ENCODE data around the gene KCNQ2. TPM values are rescaled to one million over a fixed set of nuclear protein-coding genes. Genes with fewer than 3 reads are reported as not detected.
A peak's percentile ranks its signal among the peaks of the same experiment; 100 is the strongest.

Gene KCNQ2
- total RNA-seq, result 10 to 100 TPM; 49.2 to 60.9 TPM
- 36.2 TPM for polyA plus RNA-seq (ENCODE audit: insufficient read depth, low read depth, low replicate concordance)
- long read RNA-seq, donor 1, partial matches to known transcripts, result 0 of 3 reads
- long read RNA-seq, donor 1, other reads (novel, unspliced or antisense), result 0 of 3 reads
- long read RNA-seq, donor 2, partial matches to known transcripts, result 0 of 1 reads
- long read RNA-seq, donor 2, other reads (novel, unspliced or antisense), result 0 of 1 reads

DNA sequence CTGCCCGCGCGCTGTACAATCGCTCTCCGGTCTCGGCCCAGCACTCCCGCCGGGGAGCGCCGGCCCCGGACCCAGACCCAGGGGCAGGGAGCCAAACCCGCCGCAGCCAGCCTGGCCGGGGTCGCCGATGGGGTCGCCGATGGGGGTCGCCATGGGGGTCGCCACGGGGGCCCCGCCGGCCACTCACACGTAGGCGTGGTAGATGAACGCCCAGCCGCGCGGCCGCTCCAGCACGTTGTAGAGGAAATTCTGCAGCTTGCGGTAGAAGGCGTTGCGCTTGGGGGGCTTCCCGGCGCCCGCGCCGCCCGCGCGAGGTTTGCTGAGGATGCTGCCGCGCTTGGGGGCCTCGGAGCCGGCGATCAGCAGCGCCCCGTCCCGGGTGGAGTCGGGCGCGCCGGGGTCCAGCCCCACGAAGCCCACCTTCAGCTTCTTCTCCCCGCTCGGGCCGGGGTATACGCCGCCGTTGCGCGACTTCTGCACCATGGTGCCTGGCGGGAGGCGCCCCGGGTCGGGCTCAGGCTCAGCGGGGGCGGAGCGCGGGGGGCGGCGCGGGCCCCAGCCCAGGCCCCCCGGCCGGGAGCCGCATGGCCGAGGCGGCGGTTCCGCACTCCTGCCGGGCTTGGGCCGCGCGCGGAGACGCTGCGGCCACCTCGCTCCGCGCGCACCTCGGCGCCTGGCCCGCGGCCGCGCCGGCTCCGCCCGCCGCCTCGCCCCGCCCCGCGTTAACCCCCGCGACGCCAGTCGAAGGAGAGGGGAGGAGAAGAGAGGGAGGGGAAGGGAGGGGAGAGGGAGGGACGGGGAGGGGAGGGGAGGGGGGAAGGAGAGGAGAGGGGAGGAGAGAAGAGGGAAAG lies at the start of gene KCNQ2:
TSS of gene KCNQ2 (minus strand) at position 675 of the 851 bp plus-strand sequence. CDS start at position 483, 192 bp downstream.
- Histone ChIP-seq H3K4me3 (peak within 1 kb of the TSS; percentile 31 to 43), H3K9me3 (no peaks in the 10 kb centered on the region), H3K4me1 (no peaks in the 10 kb centered on the region), H3K27me3 (no peaks in the 10 kb centered on the region), H3K27ac (no peak within 1 kb of the TSS), H3K36me3 (ENCODE audit: low read depth, missing control alignments) (no peaks in the 10 kb centered on the region)
- TF ChIP-seq POLR2A (IDR thresholded peaks at IDR 0.05), result no peak
- TF ChIP-seq CTCF (IDR thresholded peaks at IDR 0.05), result no peak
- DNase-seq, result no peak
- 1% methylated on average over 97 of the region's 111 CpGs; no CpG with 5 or more reads in 1 of the 2 donors for WGBS, 2 donors
- intact Hi-C loops (cut with DNase I; ENCODE audit: low total_unique reads), result no loop called here

DNA sequence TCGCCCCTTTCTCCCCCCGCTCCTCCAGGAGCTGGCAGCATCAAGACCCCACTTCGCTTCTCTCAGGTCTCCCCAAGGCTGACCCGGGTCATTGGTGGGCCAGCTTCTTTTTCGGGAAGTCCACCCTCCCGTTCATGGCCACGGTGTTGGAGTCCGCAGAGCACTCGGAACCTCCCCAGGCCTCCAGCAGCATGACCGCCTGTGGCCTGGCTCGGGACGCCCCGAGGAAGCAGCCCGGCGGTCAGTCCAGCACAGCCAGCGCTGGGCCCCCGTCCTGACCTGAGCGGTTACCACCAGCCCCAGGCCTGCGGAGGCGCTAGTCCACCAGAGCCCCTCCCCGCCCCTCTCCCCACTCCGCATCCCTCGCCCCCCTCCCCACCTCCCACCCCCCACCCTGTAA lies 49.1 kb upstream of the KCNQ2 start:
- H3K36me3 ChIP-seq (ENCODE audit: low read depth, missing control alignments), result no peaks in the 10 kb centered on the region
- no peaks in the 10 kb centered on the region for H3K27me3 ChIP-seq
- DNase-seq, result no peak
- WGBS, 2 donors, result 9% methylated on average over 23 of the region's 23 CpGs; no CpG with 5 or more reads in 1 of the 2 donors
- peak overlapping the region; percentile 82 to 91 for H3K27ac ChIP-seq
- H3K4me3 ChIP-seq, result peak overlapping the region; percentile 75 to 90
- intact Hi-C loops (cut with DNase I; ENCODE audit: low total_unique reads), result no loop called here
- TF ChIP-seq CTCF (IDR thresholded peaks at IDR 0.05), result no peak
- TF ChIP-seq POLR2A (IDR thresholded peaks at IDR 0.05), result no peak
- peaks cover 18% of the 10 kb centered on the region for H3K4me1 ChIP-seq
- H3K9me3 ChIP-seq, result no peaks in the 10 kb centered on the region

- intact Hi-C loops (cut with DNase I; ENCODE audit: low total_unique reads), result no loop called here
- H3K4me1 ChIP-seq, result peaks cover 18% of the 10 kb centered on the region
- no peak for TF ChIP-seq POLR2A (IDR thresholded peaks at IDR 0.05)
- no peak for TF ChIP-seq CTCF (IDR thresholded peaks at IDR 0.05)
- peak; percentile 65 for DNase-seq
- no peaks in the 10 kb centered on the region for H3K27me3 ChIP-seq
- WGBS, 2 donors, result 1% methylated on average over 43 of the region's 68 CpGs; no CpG with 5 or more reads in 1 of the 2 donors
- H3K36me3 ChIP-seq (ENCODE audit: low read depth, missing control alignments), result no peaks in the 10 kb centered on the region
- H3K9me3 ChIP-seq, result no peaks in the 10 kb centered on the region
- peak overlapping the region; percentile 75 to 90 for H3K4me3 ChIP-seq
- H3K27ac ChIP-seq, result peak overlapping the region; percentile 82 to 91
These were observed 48.6 kb upstream of the KCNQ2 start for GRCh38 chr20:63520934-63521601.

DNA sequence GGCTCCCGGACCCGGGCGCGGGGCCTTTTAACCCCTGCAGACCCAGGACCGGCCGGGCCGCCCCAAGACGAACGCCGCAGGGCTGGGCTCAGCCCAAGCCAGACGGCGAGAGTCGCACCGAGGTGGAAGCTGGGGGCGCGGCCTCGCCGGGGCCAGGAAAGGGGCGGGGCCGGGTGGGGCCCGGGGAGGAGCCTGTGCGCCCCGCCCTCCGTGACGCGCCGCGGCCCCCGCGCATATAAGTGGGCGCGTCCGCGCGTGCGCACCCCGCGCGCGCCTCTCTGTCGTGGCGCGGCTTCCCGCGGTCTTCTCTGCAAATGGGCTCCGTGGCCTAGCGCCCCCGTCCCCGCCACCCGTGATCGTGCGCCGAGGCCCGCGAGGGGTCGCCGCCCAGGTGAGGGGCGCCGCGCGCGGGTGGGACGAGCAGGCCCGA lies 48.1 kb upstream of the KCNQ2 start, which contains the start of gene PPDPF:
TSS of gene PPDPF (plus strand) at position 262 of the 430 bp plus-strand sequence. CDS start 544 bp downstream, outside the sequence.
- Histone ChIP-seq H3K4me1 (peaks cover 18% of the 10 kb centered on the region), H3K9me3 (no peaks in the 10 kb centered on the region), H3K4me3 (peak within 1 kb of the TSS; percentile 75 to 90), H3K36me3 (ENCODE audit: low read depth, missing control alignments) (no peaks in the 10 kb centered on the region), H3K27ac (peak within 1 kb of the TSS; percentile 82 to 91), H3K27me3 (no peaks in the 10 kb centered on the region)
- peak; percentile 89 for DNase-seq
- intact Hi-C loops (cut with DNase I; ENCODE audit: low total_unique reads), result no loop called here
- WGBS, 2 donors, result no CpG with 5 or more reads among the region's 64 CpGs
- TF ChIP-seq CTCF (IDR thresholded peaks at IDR 0.05) (no peak), POLR2A (IDR thresholded peaks at IDR 0.05) (peak; percentile 78)

All from testis (tissue), 5 donors.